A549 (cell line): ENCODE data around the gene CFAP157.

Experiments
- CBX2 ChIP-seq: fragments of 200-600 bp; sonication (generic); IDR thresholded peaks from 2 replicates; pipeline ENCODE4 v1.6.1; 2016; ENCODE audit warnings: low read depth, mild to moderate bottlenecking, borderline replicate concordance
- EP300 ChIP-seq, 2 experiments: fragments of >200 bp; sonication (Bioruptor Twin); formaldehyde crosslinking; IDR thresholded peaks; 2 replicates in 1 of 2; 3 replicates in 1 of 2; pipeline ENCODE4 v1.6.1; 2016 to 2017
- FOSB ChIP-seq: fragments of 250-450 bp; sonication (Bioruptor Pico); IDR thresholded peaks from 2 replicates; pipeline ENCODE4 v1.5.0; 2020; ENCODE audit warnings: mild to moderate bottlenecking, moderate library complexity
- KDM1A ChIP-seq: fragments of 200-600 bp; sonication (generic); IDR thresholded peaks from 2 replicates; pipeline ENCODE4 v1.6.1; 2016; ENCODE audit warnings: low read depth, mild to moderate bottlenecking
- POLR2A ChIP-seq: IDR thresholded peaks from 2 replicates; pipeline ENCODE4 v1.6.1; 2012; ENCODE audit warnings: mild to moderate bottlenecking, low read length
- TF ChIP-seq, protein P1 (sequence below): fragments of 450-650 bp; IDR thresholded peaks from 2 replicates; pipeline ENCODE4 v1.6.1; 2014; ENCODE audit warnings: antibody characterized with exemption
- TF ChIP-seq, protein P2 (sequence below): fragments of >200 bp; sonication (Bioruptor Twin); formaldehyde crosslinking; IDR thresholded peaks from 3 replicates; pipeline ENCODE4 v1.5.1; 2016

DNA sequence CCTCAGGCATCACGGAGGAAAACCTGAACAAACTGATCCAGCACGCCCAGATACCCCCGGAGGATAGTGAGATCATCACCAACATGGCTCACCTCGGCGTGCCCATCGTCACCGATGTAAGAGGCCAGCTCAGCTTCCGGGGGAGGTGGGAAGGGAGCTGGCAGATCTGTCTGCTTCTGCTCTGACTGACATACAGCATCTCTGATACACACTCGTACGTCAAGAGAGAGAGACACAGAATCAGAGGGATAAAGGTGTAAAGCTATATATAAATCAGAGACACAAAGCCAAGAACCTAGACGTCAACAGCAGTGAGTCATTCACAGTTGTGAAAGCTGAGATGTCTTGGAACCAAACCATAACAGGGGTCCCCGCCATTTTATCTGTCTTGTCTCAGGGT, 30.1 kb upstream of the CFAP157 start:
- TF ChIP-seq, protein P1, sequence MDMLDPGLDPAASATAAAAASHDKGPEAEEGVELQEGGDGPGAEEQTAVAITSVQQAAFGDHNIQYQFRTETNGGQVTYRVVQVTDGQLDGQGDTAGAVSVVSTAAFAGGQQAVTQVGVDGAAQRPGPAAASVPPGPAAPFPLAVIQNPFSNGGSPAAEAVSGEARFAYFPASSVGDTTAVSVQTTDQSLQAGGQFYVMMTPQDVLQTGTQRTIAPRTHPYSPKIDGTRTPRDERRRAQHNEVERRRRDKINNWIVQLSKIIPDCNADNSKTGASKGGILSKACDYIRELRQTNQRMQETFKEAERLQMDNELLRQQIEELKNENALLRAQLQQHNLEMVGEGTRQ = no peak
- TF ChIP-seq, protein P2, sequence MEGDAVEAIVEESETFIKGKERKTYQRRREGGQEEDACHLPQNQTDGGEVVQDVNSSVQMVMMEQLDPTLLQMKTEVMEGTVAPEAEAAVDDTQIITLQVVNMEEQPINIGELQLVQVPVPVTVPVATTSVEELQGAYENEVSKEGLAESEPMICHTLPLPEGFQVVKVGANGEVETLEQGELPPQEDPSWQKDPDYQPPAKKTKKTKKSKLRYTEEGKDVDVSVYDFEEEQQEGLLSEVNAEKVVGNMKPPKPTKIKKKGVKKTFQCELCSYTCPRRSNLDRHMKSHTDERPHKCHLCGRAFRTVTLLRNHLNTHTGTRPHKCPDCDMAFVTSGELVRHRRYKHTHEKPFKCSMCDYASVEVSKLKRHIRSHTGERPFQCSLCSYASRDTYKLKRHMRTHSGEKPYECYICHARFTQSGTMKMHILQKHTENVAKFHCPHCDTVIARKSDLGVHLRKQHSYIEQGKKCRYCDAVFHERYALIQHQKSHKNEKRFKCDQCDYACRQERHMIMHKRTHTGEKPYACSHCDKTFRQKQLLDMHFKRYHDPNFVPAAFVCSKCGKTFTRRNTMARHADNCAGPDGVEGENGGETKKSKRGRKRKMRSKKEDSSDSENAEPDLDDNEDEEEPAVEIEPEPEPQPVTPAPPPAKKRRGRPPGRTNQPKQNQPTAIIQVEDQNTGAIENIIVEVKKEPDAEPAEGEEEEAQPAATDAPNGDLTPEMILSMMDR = no peak
- TF ChIP-seq FOSB (CRISPR knock-in tag) (no peak), EP300 (IDR thresholded peaks at IDR 0.05) (no peak), KDM1A (no peak), POLR2A (no peak), CBX2 (no peak)
